ENCODE results near the gene GAS6.

GAS6 gene

GRCh38 chr13:113901231-113901630 is 37.4 kb upstream of the GAS6 start:
- TF ChIP-seq CTCF (IDR thresholded peaks at IDR 0.05; ENCODE audit: low read depth, low read length), result no peak
- Histone ChIP-seq H3K4me3 (ENCODE audit: low read depth, low read length) (no peak overlapping the region), H3K27me3 (ENCODE audit: insufficient read depth, low read depth, severe bottlenecking) (no peaks in the 10 kb centered on the region), H3K36me3 (no peaks in the 10 kb centered on the region), H3K27ac (no peak overlapping the region), H3K9me3 (ENCODE audit: severe bottlenecking) (no peaks in the 10 kb centered on the region)
- no peak for DNase-seq

- Histone ChIP-seq H3K4me3 (ENCODE audit: low read depth, low read length) (no peak overlapping the region), H3K9me3 (ENCODE audit: severe bottlenecking) (no peaks in the 10 kb centered on the region), H3K27me3 (ENCODE audit: insufficient read depth, low read depth, severe bottlenecking) (no peaks in the 10 kb centered on the region), H3K36me3 (no peaks in the 10 kb centered on the region), H3K27ac (no peak overlapping the region)
- no peak for TF ChIP-seq CTCF (IDR thresholded peaks at IDR 0.05; ENCODE audit: low read depth, low read length)
- DNase-seq, result no peak
Observed at GRCh38 chr13:113900646-113901045, 36.8 kb upstream of the GAS6 start.

- DNase-seq, result no peak
- H3K9me3 ChIP-seq (ENCODE audit: severe bottlenecking), result no peaks in the 10 kb centered on the region
- no peak for TF ChIP-seq CTCF (IDR thresholded peaks at IDR 0.05; ENCODE audit: low read depth, low read length)
- no peaks in the 10 kb centered on the region for H3K27me3 ChIP-seq (ENCODE audit: insufficient read depth, low read depth, severe bottlenecking)
- H3K27ac ChIP-seq, result no peak overlapping the region
- no peaks in the 10 kb centered on the region for H3K36me3 ChIP-seq
- no peak overlapping the region for H3K4me3 ChIP-seq (ENCODE audit: low read depth, low read length)
Observed at GRCh38 chr13:113898391-113898790, 34.5 kb upstream of the GAS6 start.

DNA sequence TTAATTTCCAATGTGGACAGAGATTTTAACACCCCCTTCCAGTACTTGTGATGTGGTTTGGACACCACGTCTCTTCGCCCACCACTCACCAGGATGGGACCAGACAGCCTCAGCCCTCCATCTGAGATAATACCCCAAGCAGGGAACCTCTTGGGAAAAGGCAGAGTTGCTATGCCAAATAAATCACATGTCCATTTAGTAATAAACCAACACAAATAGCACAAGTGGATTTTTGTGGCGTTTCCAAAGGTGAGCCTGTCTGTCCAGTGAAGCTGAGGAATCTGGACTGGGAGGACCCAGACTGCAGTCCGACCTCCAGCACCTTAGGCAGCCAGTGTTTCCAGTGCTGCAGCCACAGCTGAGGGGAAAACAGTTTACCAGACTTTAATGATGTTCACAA is 34.1 kb upstream of the GAS6 start:
- H3K36me3 ChIP-seq, result no peaks in the 10 kb centered on the region
- no peaks in the 10 kb centered on the region for H3K27me3 ChIP-seq (ENCODE audit: insufficient read depth, low read depth, severe bottlenecking)
- no peak overlapping the region for H3K27ac ChIP-seq
- no peak overlapping the region for H3K4me3 ChIP-seq (ENCODE audit: low read depth, low read length)
- DNase-seq, result no peak
- H3K9me3 ChIP-seq (ENCODE audit: severe bottlenecking), result no peaks in the 10 kb centered on the region
- TF ChIP-seq CTCF (IDR thresholded peaks at IDR 0.05; ENCODE audit: low read depth, low read length), result no peak

DNA sequence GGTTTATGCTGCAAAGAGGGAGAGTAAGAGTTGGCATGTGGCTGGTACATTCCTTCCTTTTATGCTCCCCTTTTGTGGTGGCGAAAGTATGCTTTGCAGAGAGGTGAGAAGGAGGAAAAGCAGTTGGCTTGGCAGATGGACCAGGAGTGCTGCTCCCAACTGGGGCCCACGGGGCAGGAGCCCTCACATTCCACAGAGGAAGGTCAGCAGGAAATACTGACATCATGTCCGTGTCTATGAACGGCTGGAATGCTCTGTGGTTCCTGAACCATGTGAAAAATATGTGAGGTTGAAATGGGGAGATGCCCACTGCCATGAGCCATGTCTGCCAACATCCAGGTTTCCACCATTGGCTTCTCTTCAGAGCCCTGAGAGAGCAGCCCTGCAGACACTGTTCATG is 33.3 kb upstream of the GAS6 start:
- DNase-seq, result no peak
- no peaks in the 10 kb centered on the region for H3K9me3 ChIP-seq (ENCODE audit: severe bottlenecking)
- no peaks in the 10 kb centered on the region for H3K27me3 ChIP-seq (ENCODE audit: insufficient read depth, low read depth, severe bottlenecking)
- no peak for TF ChIP-seq CTCF (IDR thresholded peaks at IDR 0.05; ENCODE audit: low read depth, low read length)
- H3K4me3 ChIP-seq (ENCODE audit: low read depth, low read length), result no peak overlapping the region
- H3K27ac ChIP-seq, result no peak overlapping the region
- H3K36me3 ChIP-seq, result no peaks in the 10 kb centered on the region

DNA sequence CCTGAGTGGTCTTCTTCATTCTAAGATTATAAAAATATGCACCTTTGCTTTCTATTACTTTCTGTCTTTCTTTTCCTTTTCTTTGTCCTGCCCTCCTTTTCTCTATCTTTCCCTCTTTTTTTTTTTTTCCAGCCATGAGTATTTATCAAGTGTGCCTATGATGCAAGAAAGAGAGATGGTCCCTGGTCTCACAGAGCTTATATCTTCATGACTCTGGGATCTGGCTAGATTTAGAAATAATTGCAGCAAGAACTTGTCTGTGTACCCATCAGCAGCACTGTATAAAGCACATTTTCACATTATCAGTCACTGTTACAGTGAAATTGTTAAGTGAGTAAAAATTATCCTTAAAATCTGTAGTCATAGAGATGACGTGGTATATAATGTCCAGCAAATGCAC is 31.6 kb upstream of the GAS6 start:
- H3K4me3 ChIP-seq (ENCODE audit: low read depth, low read length), result no peak overlapping the region
- no peak for TF ChIP-seq CTCF (IDR thresholded peaks at IDR 0.05; ENCODE audit: low read depth, low read length)
- H3K27ac ChIP-seq, result no peak overlapping the region
- peaks cover 5% of the 10 kb centered on the region for H3K9me3 ChIP-seq (ENCODE audit: severe bottlenecking)
- no peak for DNase-seq
- H3K27me3 ChIP-seq (ENCODE audit: insufficient read depth, low read depth, severe bottlenecking), result no peaks in the 10 kb centered on the region
- H3K36me3 ChIP-seq, result no peaks in the 10 kb centered on the region

Measured in WERI-Rb-1 (cell line).